Large intestine (tissue), 3 donors: ENCODE data around the gene ERC2. TPM values are rescaled to one million over a fixed set of nuclear protein-coding genes. Genes with fewer than 3 reads are reported as not detected.

Experiments used
- DNase-seq, 2 donors: peaks; one replicate each; pipeline versions ENCODE4 v3.0.0 to v3.0.0-alpha.2; 2013
- H3K27ac ChIP-seq: one replicate; pipeline ENCODE4 v1.5.1; 2013; ENCODE audit warnings: low read length
- H3K27me3 ChIP-seq: 2 replicates; pipeline ENCODE4 v1.6.1; 2013; ENCODE audit warnings: low read length; ENCODE audit not compliant: control insufficient read depth, insufficient read depth
- H3K36me3 ChIP-seq: 2 replicates; pipeline ENCODE4 v1.6.1; 2013; ENCODE audit warnings: low read length; ENCODE audit not compliant: control insufficient read depth, insufficient read depth
- H3K4me1 ChIP-seq: one replicate; pipeline ENCODE4 v1.6.1; 2013; ENCODE audit warnings: low read length; ENCODE audit not compliant: control insufficient read depth, insufficient read depth
- H3K4me3 ChIP-seq: one replicate; pipeline ENCODE4 v1.5.1; 2013; ENCODE audit warnings: low read length
- H3K9me3 ChIP-seq: one replicate; pipeline ENCODE4 v1.6.1; 2013; ENCODE audit warnings: mild to moderate bottlenecking, low read depth, low read length, moderate library complexity; ENCODE audit not compliant: control insufficient read depth
- WGBS: methylation state at CpG from one replicate; pipeline ENCODE4 v1.1.5; 2013; ENCODE audit warnings: low lambda C conversion rate; ENCODE audit not compliant: insufficient coverage; 5-methylcytosine and 5-hydroxymethylcytosine counted together
- polyA plus RNA-seq: library from polyadenylated mRNA; unstranded; fragments of 120-200 nt; gene quantifications from one replicate; pipeline ENCODE4 v1.2.1, GENCODE V29; 2013

Gene ERC2
- polyA plus RNA-seq, 1 donor, result 2.4 TPM

- Histone ChIP-seq H3K27ac (no peak overlapping the region), H3K27me3 (no peaks in the 10 kb centered on the region), H3K4me3 (no peak overlapping the region), H3K4me1 (no peaks in the 10 kb centered on the region), H3K9me3 (no peaks in the 10 kb centered on the region), H3K36me3 (no peaks in the 10 kb centered on the region)
- WGBS, result no CpG with 5 or more reads among the region's 4 CpGs
- no peak for DNase-seq
Observed at GRCh38 chr3:55498520-55498919, 969.7 kb downstream of the ERC2 start.

- Histone ChIP-seq H3K4me3 (no peak overlapping the region), H3K27ac (no peak overlapping the region), H3K9me3 (no peaks in the 10 kb centered on the region), H3K4me1 (no peaks in the 10 kb centered on the region), H3K36me3 (no peaks in the 10 kb centered on the region), H3K27me3 (no peaks in the 10 kb centered on the region)
- no peak for DNase-seq
Observed at GRCh38 chr3:55497250-55497649, 971.0 kb downstream of the ERC2 start.

GRCh38 chr3:55494976-55495375, 973.3 kb downstream of the ERC2 start:
- no peak for DNase-seq
- Histone ChIP-seq H3K36me3 (no peaks in the 10 kb centered on the region), H3K27ac (no peak overlapping the region), H3K4me3 (no peak overlapping the region), H3K9me3 (no peaks in the 10 kb centered on the region), H3K27me3 (peaks cover 11% of the 10 kb centered on the region), H3K4me1 (peaks cover 9% of the 10 kb centered on the region)
- WGBS, result 100% methylated on average over 1 of the region's 2 CpGs

- peaks cover 21% of the 10 kb centered on the region for H3K4me1 ChIP-seq
- H3K36me3 ChIP-seq, result no peaks in the 10 kb centered on the region
- H3K9me3 ChIP-seq, result no peaks in the 10 kb centered on the region
- no peak for DNase-seq
- 100% methylated on average over 1 of the region's 5 CpGs for WGBS
- peaks cover 28% of the 10 kb centered on the region for H3K27me3 ChIP-seq
- no peak overlapping the region for H3K27ac ChIP-seq
- no peak overlapping the region for H3K4me3 ChIP-seq
Observed at GRCh38 chr3:55492976-55493375, 975.3 kb downstream of the ERC2 start.

- peaks cover 43% of the 10 kb centered on the region for H3K27me3 ChIP-seq
- 17% methylated on average over 1 of the region's 7 CpGs for WGBS
- H3K4me3 ChIP-seq, result no peak overlapping the region
- H3K4me1 ChIP-seq, result peaks cover 26% of the 10 kb centered on the region
- H3K36me3 ChIP-seq, result no peaks in the 10 kb centered on the region
- no peak overlapping the region for H3K27ac ChIP-seq
- DNase-seq, result peak in 1 of 2 donors; percentile 37
- no peaks in the 10 kb centered on the region for H3K9me3 ChIP-seq
Observed at GRCh38 chr3:55491296-55491816, 976.9 kb downstream of the ERC2 start.

DNA sequence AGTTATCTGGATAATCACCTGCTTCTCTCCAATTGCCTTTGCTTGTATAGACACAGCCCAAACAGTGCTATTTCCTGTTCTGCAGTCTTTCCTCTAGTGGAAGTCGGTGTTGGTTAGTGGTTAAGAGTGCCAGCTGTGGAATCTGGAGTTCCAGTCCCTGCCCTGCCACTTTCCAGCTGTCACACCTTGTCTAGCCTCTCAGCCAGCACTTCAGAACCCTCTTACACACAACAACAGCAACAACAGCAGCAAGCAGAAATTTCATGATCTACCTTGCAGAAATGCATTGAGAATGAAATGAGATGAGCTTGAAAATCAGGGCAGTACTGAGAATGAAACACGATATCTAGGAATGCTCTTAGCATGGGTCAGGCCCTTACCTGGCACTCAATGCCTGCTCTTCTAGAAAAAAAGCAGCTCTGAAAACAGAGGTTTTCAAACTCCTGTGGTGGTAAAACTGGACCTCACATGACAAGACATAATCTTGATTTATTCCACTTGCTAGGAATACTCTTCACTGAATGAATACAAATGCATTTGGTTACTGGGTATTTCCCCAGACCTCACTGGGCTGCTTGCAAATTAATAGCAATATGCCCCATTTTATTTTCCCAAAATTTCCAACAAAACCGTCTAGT, 977.9 kb downstream of the ERC2 start:
- H3K27ac ChIP-seq, result no peak overlapping the region
- peaks cover 35% of the 10 kb centered on the region for H3K4me1 ChIP-seq
- WGBS, result no CpG with 5 or more reads among the region's 3 CpGs
- no peaks in the 10 kb centered on the region for H3K36me3 ChIP-seq
- no peak for DNase-seq
- no peak overlapping the region for H3K4me3 ChIP-seq
- H3K9me3 ChIP-seq, result peaks cover 1% of the 10 kb centered on the region
- H3K27me3 ChIP-seq, result peaks cover 52% of the 10 kb centered on the region

- Histone ChIP-seq H3K9me3 (peaks cover 4% of the 10 kb centered on the region), H3K27ac (no peak overlapping the region), H3K4me3 (no peak overlapping the region), H3K27me3 (peaks cover 57% of the 10 kb centered on the region), H3K4me1 (peaks cover 37% of the 10 kb centered on the region), H3K36me3 (no peaks in the 10 kb centered on the region)
- no CpG with 5 or more reads among the region's 17 CpGs for WGBS
- DNase-seq, result peak in 1 of 2 donors; percentile 22
Observed at GRCh38 chr3:55489798-55490132, 978.5 kb downstream of the ERC2 start.

DNA sequence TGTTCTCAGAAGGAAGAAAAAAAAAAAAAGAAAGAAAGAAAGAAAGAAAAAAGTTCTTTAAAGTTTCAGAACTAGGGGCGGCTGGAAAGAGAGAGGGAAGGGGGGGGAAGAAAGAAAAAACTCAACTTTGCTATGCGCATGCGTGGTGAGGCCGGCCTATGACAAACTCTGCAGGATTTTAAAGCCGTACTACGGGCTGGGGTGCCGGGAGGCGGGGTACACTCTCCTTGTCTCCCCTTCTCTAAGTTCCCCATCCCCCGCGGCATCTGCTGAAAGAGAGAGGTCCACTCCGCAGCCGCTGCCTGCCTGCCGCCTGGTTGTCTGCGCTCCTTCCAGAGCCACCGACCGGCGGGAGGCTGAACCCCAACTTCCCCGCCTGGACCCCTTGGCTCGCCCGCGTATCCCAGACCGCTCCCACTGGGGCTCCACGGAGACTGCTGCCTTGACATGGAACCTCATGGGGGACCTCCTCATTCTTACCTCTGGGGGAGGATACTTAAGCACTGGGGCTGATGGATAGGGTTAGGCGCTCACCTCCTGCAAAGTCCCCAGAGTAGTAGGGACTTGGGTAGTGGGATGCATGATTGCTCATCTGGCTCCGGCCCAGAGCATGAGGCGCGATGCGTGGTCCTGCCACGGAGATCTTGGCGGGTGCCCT, 979.7 kb downstream of the ERC2 start:
- H3K9me3 ChIP-seq, result peaks cover 4% of the 10 kb centered on the region
- H3K36me3 ChIP-seq, result no peaks in the 10 kb centered on the region
- peaks cover 40% of the 10 kb centered on the region for H3K4me1 ChIP-seq
- H3K4me3 ChIP-seq, result peak overlapping the region; percentile 67
- no CpG with 5 or more reads among the region's 30 CpGs for WGBS
- peaks cover 69% of the 10 kb centered on the region for H3K27me3 ChIP-seq
- DNase-seq, result peak; percentile 60 to 68
- H3K27ac ChIP-seq, result no peak overlapping the region

GRCh38 chr3:55487381-55488241, 980.7 kb downstream of the ERC2 start:
- Histone ChIP-seq H3K36me3 (no peaks in the 10 kb centered on the region), H3K4me3 (peak overlapping the region; percentile 67), H3K4me1 (peaks cover 40% of the 10 kb centered on the region), H3K9me3 (peaks cover 6% of the 10 kb centered on the region), H3K27me3 (peaks cover 78% of the 10 kb centered on the region), H3K27ac (peak overlapping the region; percentile 63)
- DNase-seq, result peak in 1 of 2 donors; percentile 55
- 6% methylated on average over 2 of the region's 71 CpGs for WGBS

DNA sequence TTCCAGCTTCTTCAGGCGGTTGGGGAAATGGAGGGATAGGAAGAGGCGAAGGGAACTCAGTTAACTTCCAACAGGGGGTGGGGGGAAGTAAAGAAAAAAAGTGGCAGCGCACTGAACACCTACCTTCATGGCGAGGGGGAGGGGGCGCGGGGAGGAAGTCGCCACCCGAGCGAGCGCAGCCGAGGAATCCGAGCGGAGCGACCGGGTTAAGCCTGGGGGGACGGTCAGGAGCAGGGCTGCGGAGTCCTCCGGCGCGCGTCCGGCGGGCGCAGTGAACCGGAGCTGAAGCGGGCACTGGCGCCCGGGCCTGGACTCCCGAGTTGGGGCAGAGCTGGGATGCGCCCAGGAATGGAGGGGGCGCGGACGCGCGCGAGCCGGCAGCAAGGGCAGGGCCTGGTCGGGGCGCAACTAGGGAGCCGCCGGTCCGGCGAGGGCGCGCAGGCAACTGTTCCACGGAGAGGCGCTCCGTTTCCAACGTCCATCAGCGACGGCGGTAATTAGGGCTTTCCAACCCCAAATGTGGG, 981.3 kb downstream of the ERC2 start, which contains the start of gene WNT5A:
TSS of gene WNT5A (minus strand) at position 450 of the 524 bp plus-strand sequence. CDS start at position 129, 321 bp downstream.
- Histone ChIP-seq H3K36me3 (no peaks in the 10 kb centered on the region), H3K9me3 (peaks cover 8% of the 10 kb centered on the region), H3K4me3 (peak within 1 kb of the TSS; percentile 67), H3K27me3 (peaks cover 85% of the 10 kb centered on the region), H3K4me1 (peaks cover 40% of the 10 kb centered on the region), H3K27ac (peak within 1 kb of the TSS; percentile 63)
- DNase-seq, result peak in 1 of 2 donors; percentile 41
- WGBS, result 0% methylated on average over 4 of the region's 52 CpGs
